ENCODE results near the gene FBXO4.
A peak's percentile ranks its signal among the peaks of the same experiment; 100 is the strongest.
"Not testable (repeated sequence)": the region's sequence is repeated elsewhere in the genome, so short reads cannot be mapped to it uniquely, and the experiment has no call there.

Gene FBXO4

GRCh38 chr5:41925555-41925951, 472 bp downstream of the FBXO4 start:
- DNase-seq = peak; percentile 36

GRCh38 chr5:41927604-41928003, 2.5 kb downstream of the FBXO4 start:
- no peak for DNase-seq

DNA sequence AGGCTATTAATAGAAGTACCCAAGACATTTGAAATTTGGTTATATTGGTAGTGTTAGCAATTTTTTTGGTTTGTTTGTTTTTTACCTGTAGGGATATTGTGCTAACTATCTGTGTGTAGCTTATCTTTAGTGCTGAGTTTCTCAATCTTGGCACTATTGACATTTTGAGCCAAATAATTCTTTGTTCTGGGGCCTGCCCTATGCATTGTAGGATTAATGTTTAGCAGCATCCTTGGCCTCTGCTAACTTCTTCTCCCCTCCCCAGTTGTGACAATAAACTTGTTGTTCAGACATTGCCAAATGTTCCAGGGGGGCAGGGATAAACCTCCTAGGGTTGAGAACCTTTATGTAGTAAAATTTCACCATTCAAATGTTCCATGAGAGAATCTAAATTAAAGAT, 4.0 kb downstream of the FBXO4 start:
- no peak for DNase-seq

DNA sequence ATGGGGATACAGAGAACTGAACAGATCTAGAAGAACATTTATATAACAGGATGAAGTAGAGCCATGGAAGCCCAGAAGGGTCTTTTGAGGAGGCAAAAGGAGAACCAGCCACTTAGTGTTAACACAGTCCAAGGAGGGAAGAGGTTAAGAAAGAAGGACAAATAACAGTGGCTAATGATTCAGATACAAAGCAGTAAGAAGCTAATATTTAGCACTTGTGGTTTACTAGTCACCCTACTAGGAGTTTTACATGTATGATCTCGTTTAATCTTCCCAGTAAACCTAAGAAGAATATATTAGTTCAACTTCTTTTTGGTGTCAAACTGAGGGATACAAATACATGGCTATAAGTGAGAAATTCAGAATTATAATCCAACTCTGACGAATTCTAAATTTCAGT, 7.7 kb downstream of the FBXO4 start:
- no peak for DNase-seq

GRCh38 chr5:41935544-41935943, 10.5 kb downstream of the FBXO4 start:
- DNase-seq = no peak

- DNase-seq = no peak
Observed at GRCh38 chr5:41940641-41941040, 15.6 kb downstream of the FBXO4 start.

DNA sequence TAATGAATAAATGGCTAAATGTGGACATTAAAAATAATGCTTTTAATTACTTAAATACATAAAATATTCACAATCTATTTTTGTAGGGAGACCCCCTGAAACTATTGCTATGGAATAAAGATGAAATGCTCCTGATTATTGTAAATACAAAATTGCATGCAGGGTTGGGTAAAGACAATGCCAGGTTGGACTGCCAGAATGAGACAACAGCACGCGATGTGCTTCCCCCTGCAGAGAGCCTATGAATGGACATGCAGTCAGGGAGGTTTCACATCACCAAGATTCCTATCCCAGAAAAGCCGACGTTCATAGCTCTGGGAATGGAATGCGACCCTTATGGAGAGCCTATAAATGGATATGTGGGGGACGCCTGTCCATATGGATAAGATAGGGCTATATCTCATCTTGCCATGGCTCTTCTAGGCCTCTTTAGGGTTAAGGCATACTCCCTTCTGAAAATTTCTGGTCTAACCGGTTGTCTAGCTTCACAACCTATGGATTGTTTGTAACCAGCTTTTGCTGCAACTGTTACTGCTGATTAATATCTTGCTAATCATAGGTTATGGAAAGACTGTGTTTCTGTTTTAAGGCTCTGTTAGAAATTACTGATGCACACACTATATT, 20.4 kb downstream of the FBXO4 start:
- DNase-seq = not testable (repeated sequence)

DNA sequence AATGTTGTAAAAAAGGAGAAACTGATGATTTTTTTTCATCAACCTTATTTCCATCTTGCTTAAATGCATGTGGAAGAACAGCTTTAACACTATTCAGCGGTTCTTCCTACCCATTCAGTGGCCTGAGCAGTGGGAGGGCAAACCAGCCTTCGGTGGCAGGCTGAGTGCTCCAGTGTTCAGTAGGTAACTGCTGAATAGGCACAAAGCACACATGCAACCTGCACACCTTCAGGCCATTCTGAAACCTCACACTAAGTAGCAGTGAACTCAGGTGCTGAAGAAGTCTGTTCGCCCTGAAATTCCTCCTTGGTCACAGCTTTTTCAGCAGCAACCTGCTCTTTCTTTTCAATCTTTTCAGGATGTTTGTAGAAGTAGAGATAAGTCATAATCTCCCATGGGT, 26.1 kb downstream of the FBXO4 start:
- no peak for DNase-seq

DNA sequence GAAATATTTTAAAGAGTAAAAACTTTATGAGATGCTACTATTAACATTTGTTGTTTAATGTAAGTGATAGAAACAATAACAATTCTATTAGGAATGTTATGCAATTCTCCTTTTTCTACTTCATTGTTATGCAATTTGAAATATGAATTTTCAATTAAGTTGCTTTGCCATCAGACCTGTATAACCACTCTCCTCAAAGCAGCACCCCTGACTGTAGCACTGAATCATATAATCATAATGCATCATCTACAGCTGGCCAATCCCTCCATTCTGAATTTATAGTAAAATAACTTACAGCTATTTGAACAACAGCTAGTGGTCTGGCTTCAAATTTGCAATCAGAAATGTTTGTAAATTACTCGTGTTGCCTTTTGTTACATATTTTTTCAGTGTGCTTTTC, 29.2 kb downstream of the FBXO4 start:
- DNase-seq = no peak

DNA sequence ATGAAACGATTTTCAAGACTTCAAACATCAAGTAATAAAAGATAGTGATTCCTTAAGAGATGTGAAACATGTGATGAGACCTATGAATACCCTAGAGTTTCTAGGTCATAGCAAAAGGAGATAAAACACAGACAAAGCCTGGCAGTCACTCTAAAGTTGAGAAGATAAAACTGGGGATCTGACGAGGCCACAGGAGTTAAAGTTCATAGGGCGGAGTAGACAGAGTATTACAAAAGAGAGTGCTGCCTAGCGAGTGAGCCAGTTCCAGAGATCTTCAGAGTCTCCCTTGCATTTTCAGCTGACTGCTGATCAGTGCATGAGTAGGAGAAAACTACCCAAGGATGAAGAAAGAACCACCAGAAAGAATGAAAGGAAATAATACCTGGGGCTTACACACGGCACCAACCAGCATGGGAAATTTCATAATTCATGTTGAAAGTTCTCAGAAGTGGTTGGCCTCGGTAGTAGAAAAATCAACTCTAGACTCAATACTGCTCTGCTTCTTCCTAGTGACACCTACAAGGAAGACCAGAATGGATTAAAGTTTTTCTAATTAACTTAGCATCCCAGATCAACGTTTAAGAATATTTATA, 30.4 kb downstream of the FBXO4 start:
- no peak for DNase-seq

DNA sequence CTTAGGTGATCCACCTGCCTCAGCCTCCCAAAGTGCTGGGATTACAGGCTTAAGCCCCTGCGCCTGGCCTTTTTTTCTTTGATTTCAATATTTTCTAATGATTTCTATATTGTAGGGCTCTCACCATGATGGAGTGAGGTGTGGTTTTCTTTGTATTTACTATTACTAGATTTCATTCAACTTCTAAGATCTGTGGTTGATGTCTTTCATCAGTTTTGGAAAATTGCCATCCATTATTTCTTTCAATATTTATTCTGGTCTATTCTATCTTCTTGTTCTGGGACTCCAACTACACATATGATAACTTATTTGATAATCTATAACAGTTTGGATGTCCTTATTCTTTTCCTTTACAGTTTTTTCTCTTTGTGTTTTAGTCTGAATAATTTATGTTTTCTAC, 31.9 kb downstream of the FBXO4 start:
- DNase-seq = no peak

DNA sequence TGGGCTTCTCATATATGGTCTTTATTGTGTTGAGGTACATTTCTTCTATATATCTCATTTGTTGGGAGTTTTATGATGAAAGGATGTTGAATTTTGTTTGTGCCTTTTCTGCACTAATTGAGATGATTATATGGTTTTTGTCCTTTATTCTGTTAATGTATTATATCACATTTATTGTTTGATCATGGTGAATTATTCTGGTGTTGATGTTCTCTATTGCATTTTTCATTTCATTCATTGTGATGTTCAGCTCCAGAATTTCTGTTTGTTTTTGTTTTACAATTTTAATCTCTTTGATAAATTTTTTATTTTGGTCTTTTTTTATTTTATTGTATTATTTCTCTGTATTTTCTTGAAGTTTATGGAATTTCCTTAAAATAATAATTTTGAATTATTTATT, 35.4 kb downstream of the FBXO4 start:
- no peak for DNase-seq

DNA sequence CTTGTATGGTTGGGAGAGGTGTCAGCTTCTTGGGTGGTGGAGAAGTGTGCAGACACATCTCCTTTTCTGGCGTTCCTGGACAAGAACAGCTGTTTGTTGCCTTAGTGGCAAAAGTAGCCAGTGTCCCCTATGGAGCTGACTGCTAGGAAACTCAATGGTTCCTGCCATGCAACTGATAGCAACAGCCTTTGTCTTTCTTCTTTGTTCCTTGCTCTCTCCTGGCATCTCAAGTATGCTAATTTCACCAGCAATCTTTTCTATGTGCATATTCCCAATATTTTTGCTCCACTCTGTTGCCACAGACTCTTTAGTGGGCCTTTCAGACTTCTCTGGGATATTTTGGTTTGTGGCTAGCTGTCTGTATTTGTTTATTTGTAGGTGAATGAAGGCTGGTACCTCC, 36.7 kb downstream of the FBXO4 start:
- no peak for DNase-seq

GRCh38 chr5:41962491-41962890, 37.4 kb downstream of the FBXO4 start:
- DNase-seq = no peak

GRCh38 chr5:41966401-41967105, 41.5 kb downstream of the FBXO4 start:
- DNase-seq = no peak

- no peak for DNase-seq
Observed at GRCh38 chr5:41967401-41967800, 42.3 kb downstream of the FBXO4 start.

DNA sequence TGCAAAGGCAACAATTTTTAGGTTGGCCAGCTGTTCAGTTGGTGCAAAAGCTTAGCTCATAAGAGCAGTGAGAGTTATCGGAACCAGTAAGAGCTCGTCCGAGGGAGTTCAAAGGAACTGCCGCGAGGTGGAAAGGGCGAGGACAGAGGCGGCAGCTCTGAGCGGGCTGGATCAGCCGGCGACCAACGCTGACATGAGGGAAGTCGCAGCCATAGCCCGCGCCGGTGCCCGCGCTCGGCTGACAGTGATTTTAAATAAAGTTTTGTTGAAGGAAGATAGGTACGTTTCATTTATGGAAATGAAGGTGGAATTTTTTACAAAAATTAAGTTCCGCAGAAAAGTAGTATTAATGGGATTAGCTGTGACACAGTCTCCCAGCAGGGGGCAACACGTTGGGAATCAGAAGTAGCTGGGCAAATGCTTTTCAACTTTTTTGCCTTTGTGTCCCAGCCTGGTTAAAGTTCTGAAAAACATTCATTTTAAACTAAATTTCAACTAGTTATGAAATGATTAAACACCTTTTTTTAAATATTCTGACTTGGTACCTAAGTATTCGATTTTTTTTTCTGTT, 43.2 kb downstream of the FBXO4 start:
- DNase-seq = no peak

GRCh38 chr5:41973087-41973486, 48.0 kb downstream of the FBXO4 start:
- DNase-seq = no peak

- no peak for DNase-seq
Observed at GRCh38 chr5:41973887-41974286, 48.8 kb downstream of the FBXO4 start.

DNA sequence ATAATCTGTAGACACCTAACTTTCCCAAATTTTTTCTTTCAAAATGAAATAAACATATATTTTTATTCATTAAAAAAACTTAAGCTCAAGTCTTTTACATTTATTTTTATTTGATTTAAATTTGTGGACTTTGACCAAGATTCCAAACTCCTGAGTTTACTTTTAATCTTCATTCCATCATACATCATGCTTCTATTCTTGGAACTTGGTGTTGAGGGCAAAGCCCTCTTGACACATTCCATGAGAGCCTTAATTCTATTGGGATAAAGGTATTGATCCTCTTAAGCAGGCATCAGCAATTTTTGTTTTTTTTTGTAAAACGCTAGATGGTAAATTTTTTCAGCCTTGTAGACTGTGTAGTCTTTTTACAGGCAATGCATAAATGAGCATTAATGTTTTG, 53.6 kb downstream of the FBXO4 start:
- no peak for DNase-seq

DNA sequence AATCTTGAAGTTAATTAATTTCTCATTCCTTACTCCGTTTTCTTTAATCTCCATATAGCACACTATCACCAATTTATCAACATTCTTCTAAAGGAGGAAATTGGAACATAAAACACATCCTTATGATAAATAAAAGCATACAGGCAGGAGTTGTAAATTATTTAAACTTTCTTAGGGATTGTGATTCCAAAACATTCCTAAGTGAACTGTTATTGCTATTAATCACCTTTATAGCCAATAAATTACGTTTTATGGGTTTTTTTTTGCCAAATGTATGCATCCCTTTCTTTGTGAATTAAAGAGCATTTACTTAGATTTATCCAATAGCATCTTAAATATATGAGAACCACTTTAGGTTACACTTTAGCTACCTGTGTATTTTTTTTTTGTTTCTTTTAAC, 55.3 kb downstream of the FBXO4 start:
- no peak for DNase-seq

DNA sequence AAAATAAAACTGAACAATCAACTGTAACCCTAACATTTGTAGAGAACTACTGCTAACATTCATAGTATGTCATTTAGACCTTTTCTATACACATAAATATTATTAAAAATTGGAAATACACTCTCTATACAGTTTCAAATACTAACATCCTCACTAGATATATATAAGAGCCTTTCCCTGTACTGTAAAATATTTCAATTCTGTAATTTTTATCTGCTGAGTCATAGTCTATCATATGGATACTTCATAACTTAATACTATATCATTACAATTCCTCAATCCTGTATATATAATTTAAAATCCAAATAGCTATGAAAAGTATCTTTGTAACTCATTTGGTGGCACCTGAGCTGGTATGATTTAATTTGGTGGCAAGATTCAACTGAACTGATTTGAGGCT, 55.8 kb downstream of the FBXO4 start:
- DNase-seq = no peak

DNA sequence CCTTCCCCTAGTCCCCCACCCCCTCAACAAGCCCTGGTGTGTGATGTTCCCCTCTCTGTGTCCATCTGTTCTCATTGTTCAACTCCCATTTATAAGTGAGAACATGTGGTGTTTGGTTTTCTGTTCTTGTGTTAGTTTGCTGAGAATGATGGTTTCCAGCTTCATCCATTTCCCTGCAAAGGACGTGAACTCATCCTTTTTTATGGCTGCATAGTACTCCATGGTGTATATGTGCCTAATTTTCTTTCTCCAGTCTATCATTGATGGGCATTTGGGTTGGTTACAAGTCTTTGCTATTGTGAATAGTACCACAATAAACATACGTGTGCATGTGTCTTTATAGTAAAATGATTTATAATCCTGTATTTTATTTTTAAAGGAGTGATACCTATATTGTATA, 57.8 kb downstream of the FBXO4 start:
- DNase-seq = not testable (repeated sequence)

GRCh38 chr5:41983284-41983683, 58.2 kb downstream of the FBXO4 start:
- DNase-seq = no peak

Measured in CD4-positive, alpha-beta T cell treated with Interleukin-10 for 1 hour (primary cell).